ENCODE measurements around the gene UST. TPM values are rescaled to one million over a fixed set of nuclear protein-coding genes. Genes with fewer than 3 reads are reported as not detected.

Gene UST
- total and polyA plus RNA-seq, 8 donors, result 3.7 to 20.9 (median 8.6) TPM

- WGBS, 2 donors, result 32 to 38% methylated on average over 3 of the region's 3 CpGs
- Histone ChIP-seq H3K4me3 (no peak overlapping the region), H3K4me1 (no peaks in the 10 kb centered on the region), H3K9me3 (no peaks in the 10 kb centered on the region), H3K27ac (no peak overlapping the region), H3K36me3 (no peaks in the 10 kb centered on the region), H3K27me3 (no peaks in the 10 kb centered on the region)
- FAIRE-seq (no peak), DNase-seq (no peak), ATAC-seq (no peak)
- no peak for TF ChIP-seq CTCF (IDR thresholded peaks at IDR 0.05)
- intact Hi-C loops (cut with DNase I), result loop anchor here in 2 of 3 donors (10.0 kb wide), 2 partner anchors 224 to 384 kb away; no protein-coding TSS in a partner anchor
Measured at GRCh38 chr6:148959008-148959407, 212.2 kb downstream of the UST start.

- no peaks in the 10 kb centered on the region for H3K9me3 ChIP-seq
- no peaks in the 10 kb centered on the region for H3K4me1 ChIP-seq
- intact Hi-C loops (cut with DNase I), result loop anchor here in 2 of 3 donors (10.0 kb wide), 2 partner anchors 225 to 385 kb away; no protein-coding TSS in a partner anchor
- no peaks in the 10 kb centered on the region for H3K36me3 ChIP-seq
- H3K27me3 ChIP-seq, result no peaks in the 10 kb centered on the region
- FAIRE-seq (no peak), DNase-seq (no peak), ATAC-seq (no peak)
- no peak for TF ChIP-seq CTCF (IDR thresholded peaks at IDR 0.05)
- H3K27ac ChIP-seq, result no peak overlapping the region
- 85 to 89% methylated on average over 4 of the region's 4 CpGs for WGBS, 2 donors
- H3K4me3 ChIP-seq, result no peak overlapping the region
Measured at GRCh38 chr6:148959501-148959900, 212.7 kb downstream of the UST start.

- no peaks in the 10 kb centered on the region for H3K36me3 ChIP-seq
- intact Hi-C loops (cut with DNase I), result loop anchor here in 1 of 3 donors (10.0 kb wide), 1 partner anchor 388 kb away; no protein-coding TSS in a partner anchor
- no peak overlapping the region for H3K27ac ChIP-seq
- ATAC-seq, result no peak
- TF ChIP-seq CTCF (IDR thresholded peaks at IDR 0.05), result no peak
- no peaks in the 10 kb centered on the region for H3K9me3 ChIP-seq
- no peaks in the 10 kb centered on the region for H3K27me3 ChIP-seq
- FAIRE-seq, result no peak
- 89 to 90% methylated on average over 7 of the region's 7 CpGs for WGBS, 2 donors
- H3K4me1 ChIP-seq, result no peaks in the 10 kb centered on the region
- DNase-seq, result no peak
- H3K4me3 ChIP-seq, result no peak overlapping the region
Measured at GRCh38 chr6:148962854-148963515, 216.2 kb downstream of the UST start.

GRCh38 chr6:148963738-148964137, 216.9 kb downstream of the UST start:
- H3K4me3 ChIP-seq, result no peak overlapping the region
- DNase-seq (no peak), FAIRE-seq (no peak), ATAC-seq (no peak)
- no peaks in the 10 kb centered on the region for H3K4me1 ChIP-seq
- WGBS, 2 donors, result 93 to 96% methylated on average over 5 of the region's 5 CpGs
- H3K27ac ChIP-seq, result no peak overlapping the region
- intact Hi-C loops (cut with DNase I), result loop anchor here in 1 of 3 donors (10.0 kb wide), 1 partner anchor 389 kb away; no protein-coding TSS in a partner anchor
- no peaks in the 10 kb centered on the region for H3K27me3 ChIP-seq
- no peaks in the 10 kb centered on the region for H3K9me3 ChIP-seq
- no peak for TF ChIP-seq CTCF (IDR thresholded peaks at IDR 0.05)
- H3K36me3 ChIP-seq, result no peaks in the 10 kb centered on the region

- Histone ChIP-seq H3K4me1 (no peaks in the 10 kb centered on the region), H3K27me3 (no peaks in the 10 kb centered on the region), H3K9me3 (no peaks in the 10 kb centered on the region), H3K36me3 (no peaks in the 10 kb centered on the region), H3K27ac (no peak overlapping the region), H3K4me3 (no peak overlapping the region)
- FAIRE-seq (no peak), DNase-seq (no peak), ATAC-seq (no peak)
- 97 to 99% methylated on average over 13 of the region's 13 CpGs for WGBS, 2 donors
- no peak for TF ChIP-seq CTCF (IDR thresholded peaks at IDR 0.05)
- intact Hi-C loops (cut with DNase I), result loop anchor here in 1 of 3 donors (10.0 kb wide), 1 partner anchor 390 kb away; no protein-coding TSS in a partner anchor
Measured at GRCh38 chr6:148964467-148964866, 217.6 kb downstream of the UST start.
